ENCODE measurements around the gene OSBPL6. TPM values are rescaled to one million over a fixed set of nuclear protein-coding genes. Genes with fewer than 3 reads are reported as not detected.

Gene OSBPL6
- total and polyA plus RNA-seq, 10 of the 15 experiments (the other 5 are each of a cell fraction or from before 2014, with no cell fraction given): 0.01 to 0.08 (median 0.03) TPM; not detected in 5

DNA sequence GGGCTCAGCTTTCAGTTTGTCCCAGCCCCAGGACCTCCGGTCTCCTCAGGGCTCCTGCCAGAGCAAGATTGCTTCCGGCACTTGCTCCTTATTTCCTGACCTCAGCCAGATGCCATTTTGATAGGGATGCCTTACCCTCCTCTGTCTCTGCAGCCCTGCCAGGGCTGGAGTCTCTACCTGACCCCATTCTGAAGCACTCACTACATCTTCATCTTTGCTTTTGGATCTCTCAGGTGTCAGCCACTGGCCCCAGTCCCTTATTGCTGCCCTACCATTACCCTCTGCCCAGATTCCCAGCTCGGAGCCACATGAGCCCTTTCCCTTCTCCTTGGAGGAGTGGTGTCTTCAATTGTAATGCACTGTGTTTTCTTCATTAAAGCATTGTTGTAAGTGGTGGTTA is 17.1 kb downstream of the OSBPL6 start:
- ATAC-seq (no peak), DNase-seq (ENCODE audit: low read depth, low spot score) (no peak), FAIRE-seq (no peak)
- Histone ChIP-seq H3K4me3 (no peak overlapping the region), H3K4me1 (ENCODE audit: control insufficient read depth, insufficient read depth, low read length) (no peaks in the 10 kb centered on the region), H2AFZ (ENCODE audit: control insufficient read depth, low read depth, low read length) (no peak overlapping the region), H3K9ac (ENCODE audit: control insufficient read depth, insufficient read depth, low read length) (no peak overlapping the region), H3K27me3 (replicated peaks in 1 of 2; ENCODE audit: control insufficient read depth in 2 of 2, insufficient read depth in 2 of 2, low read length in 1 of 2) (no peaks in the 10 kb centered on the region; a peak in 1 of 4 replicates), H3K9me3 (replicated peaks; ENCODE audit: control insufficient read depth, insufficient read depth, low read length) (no peaks in the 10 kb centered on the region), H3K4me2 (ENCODE audit: control insufficient read depth, insufficient read depth) (no peak overlapping the region), H3K79me2 (ENCODE audit: control insufficient read depth, insufficient read depth, low read length) (no peaks in the 10 kb centered on the region), H3K36me3 (ENCODE audit: control insufficient read depth in 2 of 2, insufficient read depth in 2 of 2, low read length in 1 of 2) (no peaks in the 10 kb centered on the region), H3K27ac (ENCODE audit: control insufficient read depth, insufficient read depth) (no peak overlapping the region), H4K20me1 (ENCODE audit: control insufficient read depth, insufficient read depth) (no peaks in the 10 kb centered on the region)
- ChIA-PET SMC1A (ENCODE audit: uncharacterized antibody, unreplicated experiment) (no interaction called here), POLR2A (no interaction called here), CTCF (interaction anchor here (1.5 kb wide), 1 partner anchor 98 kb away, joined by 4 read pairs; no protein-coding TSS in a partner anchor), RAD21 (ENCODE audit: unreplicated experiment) (no interaction called here)
- WGBS (ENCODE audit: insufficient coverage, insufficient replicate concordance, low lambda C conversion rate, missing lambda C conversion rate): 81% methylated on average over 3 of the region's 3 CpGs
- TF ChIP-seq RB1 (IDR thresholded peaks at IDR 0.05; ENCODE audit: borderline replicate concordance) (no peak), JUND (IDR thresholded peaks at IDR 0.05; ENCODE audit: low read depth, low read length) (no peak)
- TF ChIP-seq, protein P1, sequence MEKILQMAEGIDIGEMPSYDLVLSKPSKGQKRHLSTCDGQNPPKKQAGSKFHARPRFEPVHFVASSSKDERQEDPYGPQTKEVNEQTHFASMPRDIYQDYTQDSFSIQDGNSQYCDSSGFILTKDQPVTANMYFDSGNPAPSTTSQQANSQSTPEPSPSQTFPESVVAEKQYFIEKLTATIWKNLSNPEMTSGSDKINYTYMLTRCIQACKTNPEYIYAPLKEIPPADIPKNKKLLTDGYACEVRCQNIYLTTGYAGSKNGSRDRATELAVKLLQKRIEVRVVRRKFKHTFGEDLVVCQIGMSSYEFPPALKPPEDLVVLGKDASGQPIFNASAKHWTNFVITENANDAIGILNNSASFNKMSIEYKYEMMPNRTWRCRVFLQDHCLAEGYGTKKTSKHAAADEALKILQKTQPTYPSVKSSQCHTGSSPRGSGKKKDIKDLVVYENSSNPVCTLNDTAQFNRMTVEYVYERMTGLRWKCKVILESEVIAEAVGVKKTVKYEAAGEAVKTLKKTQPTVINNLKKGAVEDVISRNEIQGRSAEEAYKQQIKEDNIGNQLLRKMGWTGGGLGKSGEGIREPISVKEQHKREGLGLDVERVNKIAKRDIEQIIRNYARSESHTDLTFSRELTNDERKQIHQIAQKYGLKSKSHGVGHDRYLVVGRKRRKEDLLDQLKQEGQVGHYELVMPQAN (conservative IDR thresholded peaks at IDR 0.05): no peak
- BruUV-seq (replicated peaks): no TSS peak
- intact Hi-C loops (cut with micrococcal nuclease; ENCODE audit: unreplicated experiment): no loop called here
- in situ Hi-C loops (cut with MboI): no loop called here

DNA sequence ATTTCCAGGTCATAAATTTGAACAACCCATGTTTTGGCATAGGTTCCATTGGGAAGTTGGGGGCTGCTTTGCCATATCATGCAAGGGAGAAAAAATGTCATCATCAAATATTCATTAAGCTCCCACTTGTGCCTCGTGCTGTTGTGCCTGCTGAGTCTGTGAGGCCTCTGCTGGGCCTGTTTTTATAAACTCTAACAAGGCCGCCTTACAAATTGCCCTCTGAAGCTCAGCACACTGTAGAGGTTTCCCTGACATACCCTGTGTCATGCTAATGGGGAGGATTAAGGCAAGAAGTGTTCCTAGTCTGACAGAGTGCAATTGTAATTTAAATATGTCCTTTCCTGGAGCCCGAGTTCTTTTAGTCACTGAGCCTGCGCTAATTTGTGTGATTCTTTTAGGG is 17.6 kb downstream of the OSBPL6 start:
- RAD21 ChIA-PET (ENCODE audit: unreplicated experiment): no interaction called here
- Histone ChIP-seq H3K27me3 (replicated peaks in 1 of 2; ENCODE audit: control insufficient read depth in 2 of 2, insufficient read depth in 2 of 2, low read length in 1 of 2) (no peaks in the 10 kb centered on the region; a peak in 1 of 4 replicates), H3K4me2 (ENCODE audit: control insufficient read depth, insufficient read depth) (no peak overlapping the region), H3K4me1 (ENCODE audit: control insufficient read depth, insufficient read depth, low read length) (no peaks in the 10 kb centered on the region), H3K9ac (ENCODE audit: control insufficient read depth, insufficient read depth, low read length) (no peak overlapping the region), H3K4me3 (no peak overlapping the region), H4K20me1 (ENCODE audit: control insufficient read depth, insufficient read depth) (no peaks in the 10 kb centered on the region), H3K36me3 (ENCODE audit: control insufficient read depth in 2 of 2, insufficient read depth in 2 of 2, low read length in 1 of 2) (no peaks in the 10 kb centered on the region), H3K27ac (ENCODE audit: control insufficient read depth, insufficient read depth) (no peak overlapping the region), H3K9me3 (replicated peaks; ENCODE audit: control insufficient read depth, insufficient read depth, low read length) (no peaks in the 10 kb centered on the region), H2AFZ (ENCODE audit: control insufficient read depth, low read depth, low read length) (no peak overlapping the region), H3K79me2 (ENCODE audit: control insufficient read depth, insufficient read depth, low read length) (no peaks in the 10 kb centered on the region)
- no TSS peak for BruUV-seq (replicated peaks)
- in situ Hi-C loops (cut with MboI) (no loop called here), intact Hi-C loops (cut with micrococcal nuclease; ENCODE audit: unreplicated experiment) (no loop called here)
- CTCF ChIA-PET: interaction anchor here (0.7 to 1.5 kb wide), 2 partner anchors 75 to 99 kb away, joined by 3 to 4 read pairs; no protein-coding TSS in a partner anchor
- DNase-seq (ENCODE audit: low read depth, low spot score) (no peak), ATAC-seq (no peak), FAIRE-seq (no peak)
- WGBS (ENCODE audit: insufficient coverage, insufficient replicate concordance, low lambda C conversion rate, missing lambda C conversion rate): 45% methylated on average over 4 of the region's 4 CpGs
- SMC1A ChIA-PET (ENCODE audit: uncharacterized antibody, unreplicated experiment): no interaction called here
- POLR2A ChIA-PET: no interaction called here
- no peak for TF ChIP-seq CBX3 (IDR thresholded peaks at IDR 0.05; ENCODE audit: borderline replicate concordance, low read depth)
- TF ChIP-seq, protein P2, sequence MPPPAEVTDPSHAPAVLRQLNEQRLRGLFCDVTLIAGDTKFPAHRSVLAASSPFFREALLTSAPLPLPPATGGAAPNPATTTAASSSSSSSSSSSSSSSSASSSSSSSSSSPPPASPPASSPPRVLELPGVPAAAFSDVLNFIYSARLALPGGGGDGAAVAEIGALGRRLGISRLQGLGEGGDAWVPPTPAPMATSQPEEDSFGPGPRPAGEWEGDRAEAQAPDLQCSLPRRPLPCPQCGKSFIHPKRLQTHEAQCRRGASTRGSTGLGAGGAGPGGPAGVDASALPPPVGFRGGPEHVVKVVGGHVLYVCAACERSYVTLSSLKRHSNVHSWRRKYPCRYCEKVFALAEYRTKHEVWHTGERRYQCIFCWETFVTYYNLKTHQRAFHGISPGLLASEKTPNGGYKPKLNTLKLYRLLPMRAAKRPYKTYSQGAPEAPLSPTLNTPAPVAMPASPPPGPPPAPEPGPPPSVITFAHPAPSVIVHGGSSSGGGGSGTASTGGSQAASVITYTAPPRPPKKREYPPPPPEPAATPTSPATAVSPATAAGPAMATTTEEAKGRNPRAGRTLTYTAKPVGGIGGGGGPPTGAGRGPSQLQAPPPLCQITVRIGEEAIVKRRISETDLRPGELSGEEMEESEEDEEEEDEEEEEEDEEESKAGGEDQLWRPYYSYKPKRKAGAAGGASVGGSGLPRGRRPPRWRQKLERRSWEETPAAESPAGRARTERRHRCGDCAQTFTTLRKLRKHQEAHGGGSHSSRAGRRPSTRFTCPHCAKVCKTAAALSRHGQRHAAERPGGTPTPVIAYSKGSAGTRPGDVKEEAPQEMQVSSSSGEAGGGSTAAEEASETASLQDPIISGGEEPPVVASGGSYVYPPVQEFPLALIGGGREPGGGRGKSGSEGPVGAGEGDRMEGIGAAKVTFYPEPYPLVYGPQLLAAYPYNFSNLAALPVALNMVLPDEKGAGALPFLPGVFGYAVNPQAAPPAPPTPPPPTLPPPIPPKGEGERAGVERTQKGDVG (CRISPR knock-in tag; IDR thresholded peaks at IDR 0.05): no peak
- no peak for TF ChIP-seq GATAD2B (conservative IDR thresholded peaks at IDR 0.05; ENCODE audit: low read depth)
- no peak for TF ChIP-seq EED (IDR thresholded peaks at IDR 0.05; ENCODE audit: low read depth)
- TF ChIP-seq SUZ12 (IDR thresholded peaks at IDR 0.05; ENCODE audit: unreplicated experiment): no peak
- TF ChIP-seq, protein P3, sequence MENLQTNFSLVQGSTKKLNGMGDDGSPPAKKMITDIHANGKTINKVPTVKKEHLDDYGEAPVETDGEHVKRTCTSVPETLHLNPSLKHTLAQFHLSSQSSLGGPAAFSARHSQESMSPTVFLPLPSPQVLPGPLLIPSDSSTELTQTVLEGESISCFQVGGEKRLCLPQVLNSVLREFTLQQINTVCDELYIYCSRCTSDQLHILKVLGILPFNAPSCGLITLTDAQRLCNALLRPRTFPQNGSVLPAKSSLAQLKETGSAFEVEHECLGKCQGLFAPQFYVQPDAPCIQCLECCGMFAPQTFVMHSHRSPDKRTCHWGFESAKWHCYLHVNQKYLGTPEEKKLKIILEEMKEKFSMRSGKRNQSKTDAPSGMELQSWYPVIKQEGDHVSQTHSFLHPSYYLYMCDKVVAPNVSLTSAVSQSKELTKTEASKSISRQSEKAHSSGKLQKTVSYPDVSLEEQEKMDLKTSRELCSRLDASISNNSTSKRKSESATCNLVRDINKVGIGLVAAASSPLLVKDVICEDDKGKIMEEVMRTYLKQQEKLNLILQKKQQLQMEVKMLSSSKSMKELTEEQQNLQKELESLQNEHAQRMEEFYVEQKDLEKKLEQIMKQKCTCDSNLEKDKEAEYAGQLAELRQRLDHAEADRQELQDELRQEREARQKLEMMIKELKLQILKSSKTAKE (IDR thresholded peaks at IDR 0.05; ENCODE audit: low read depth, poor library complexity, severe bottlenecking): no peak
- TF ChIP-seq YBX1 (IDR thresholded peaks at IDR 0.05): no peak
- no peak for TF ChIP-seq HCFC1 (IDR thresholded peaks at IDR 0.05; ENCODE audit: low read length)
